Activated naive CD8-positive, alpha-beta T cell treated with anti-CD3 and anti-CD28 coated beads, Interleukin-2, amount 50 U/mL, for 16 hours (primary cell): ENCODE measurements around the gene CACNA2D1.
"Not testable (repeated sequence)": the region's sequence is repeated elsewhere in the genome, so short reads cannot be mapped to it uniquely, and the experiment has no call there.

Experiments
- DNase-seq: peaks from one replicate; pipeline ENCODE4 v3.0.0-alpha.2; 2020; ENCODE audit warnings: low read depth, low spot score

The CACNA2D1 gene

DNA sequence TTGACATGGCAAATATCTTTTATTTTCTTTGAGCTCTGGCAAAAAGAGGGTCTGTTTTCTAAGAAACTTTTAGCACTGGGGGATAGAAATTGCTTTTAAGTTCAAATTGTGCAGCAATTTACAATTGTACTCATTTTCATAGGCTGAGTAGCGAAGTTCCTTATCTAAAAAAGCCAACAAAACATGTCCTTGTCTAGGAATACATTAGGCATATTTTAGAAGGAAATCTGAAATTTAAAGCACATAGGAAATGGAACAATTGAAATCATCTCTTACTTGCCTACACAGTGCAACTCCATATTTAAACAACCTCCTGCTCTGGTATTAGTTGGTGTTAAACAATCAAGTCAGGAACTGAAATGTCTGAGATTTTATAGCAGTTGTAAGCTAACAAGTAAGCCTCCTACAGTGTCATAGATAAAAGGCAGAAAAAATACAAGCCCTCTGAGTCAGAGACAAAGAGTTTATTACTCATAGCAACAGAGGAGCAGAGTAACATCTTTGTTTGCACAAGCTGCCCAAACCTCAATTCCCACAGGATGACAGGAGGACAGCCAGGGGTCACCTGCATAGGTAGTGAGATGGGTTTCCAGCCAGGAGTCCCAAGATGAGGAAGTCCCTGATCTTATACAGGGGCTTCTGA lies 393.6 kb downstream of the CACNA2D1 start:
- no peak for DNase-seq

DNA sequence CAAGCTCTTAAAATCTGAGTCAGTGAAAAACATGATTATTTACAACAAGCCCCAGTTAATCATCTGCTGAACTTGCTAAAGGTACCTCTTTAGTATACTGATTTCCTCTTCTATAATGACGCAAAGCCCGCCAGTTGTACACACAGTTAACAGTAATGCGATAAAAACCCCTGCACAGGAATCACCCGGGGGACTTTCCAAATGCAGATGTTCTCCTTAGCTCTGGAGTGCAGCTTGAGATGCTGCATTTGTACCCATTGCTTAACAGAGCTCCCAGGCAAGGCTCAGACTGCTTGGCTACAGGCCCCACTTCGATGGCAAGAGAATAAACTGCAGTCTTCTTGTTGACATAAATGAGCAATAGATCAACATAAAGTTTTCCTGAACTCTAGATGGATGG lies 394.1 kb downstream of the CACNA2D1 start:
- DNase-seq = no peak

DNA sequence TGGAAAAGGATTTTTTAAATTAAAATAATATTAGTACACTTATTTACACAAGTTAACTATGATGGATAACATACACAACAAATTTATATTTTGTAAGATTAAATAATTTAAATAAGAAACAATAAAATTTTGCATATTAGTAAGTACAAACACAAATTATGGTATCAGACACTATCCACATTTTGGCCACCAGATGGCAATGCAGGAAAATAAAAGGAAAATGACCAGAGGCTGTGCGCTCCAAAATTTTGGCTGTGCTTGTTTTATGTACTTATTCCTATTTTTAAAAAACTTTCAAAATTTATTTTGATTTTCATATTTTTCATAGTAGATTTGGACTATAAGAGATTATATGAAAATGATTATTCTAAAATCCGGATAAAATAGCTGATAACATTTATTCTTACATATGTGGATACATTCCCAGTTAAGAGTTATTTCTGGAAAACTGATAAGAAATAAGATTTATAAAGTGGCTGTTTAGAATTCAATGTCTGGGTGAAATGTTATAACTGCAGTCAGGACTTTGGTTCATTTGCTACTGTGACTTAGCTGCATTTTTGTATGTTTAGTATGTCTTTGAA lies 399.0 kb downstream of the CACNA2D1 start:
- no peak for DNase-seq

DNA sequence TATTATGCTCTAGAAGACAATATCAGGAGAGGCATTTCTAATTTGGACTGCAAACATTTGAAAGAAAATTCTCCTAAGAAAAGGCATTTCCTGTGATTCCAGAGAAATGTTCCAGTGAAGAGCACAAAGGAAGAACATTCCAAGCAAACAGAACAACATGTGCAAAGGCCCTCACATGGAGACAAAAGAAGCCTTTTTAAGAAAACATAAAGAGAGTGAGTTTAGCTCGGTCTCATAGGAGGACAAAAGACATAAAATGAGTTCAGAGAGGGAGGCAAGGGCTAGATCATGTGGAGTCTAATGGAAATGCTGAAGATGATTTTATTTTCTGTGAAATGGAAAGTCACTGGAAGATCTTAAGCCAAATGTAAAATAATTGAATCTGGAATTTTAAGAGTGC lies 404.0 kb downstream of the CACNA2D1 start:
- DNase-seq = no peak

DNA sequence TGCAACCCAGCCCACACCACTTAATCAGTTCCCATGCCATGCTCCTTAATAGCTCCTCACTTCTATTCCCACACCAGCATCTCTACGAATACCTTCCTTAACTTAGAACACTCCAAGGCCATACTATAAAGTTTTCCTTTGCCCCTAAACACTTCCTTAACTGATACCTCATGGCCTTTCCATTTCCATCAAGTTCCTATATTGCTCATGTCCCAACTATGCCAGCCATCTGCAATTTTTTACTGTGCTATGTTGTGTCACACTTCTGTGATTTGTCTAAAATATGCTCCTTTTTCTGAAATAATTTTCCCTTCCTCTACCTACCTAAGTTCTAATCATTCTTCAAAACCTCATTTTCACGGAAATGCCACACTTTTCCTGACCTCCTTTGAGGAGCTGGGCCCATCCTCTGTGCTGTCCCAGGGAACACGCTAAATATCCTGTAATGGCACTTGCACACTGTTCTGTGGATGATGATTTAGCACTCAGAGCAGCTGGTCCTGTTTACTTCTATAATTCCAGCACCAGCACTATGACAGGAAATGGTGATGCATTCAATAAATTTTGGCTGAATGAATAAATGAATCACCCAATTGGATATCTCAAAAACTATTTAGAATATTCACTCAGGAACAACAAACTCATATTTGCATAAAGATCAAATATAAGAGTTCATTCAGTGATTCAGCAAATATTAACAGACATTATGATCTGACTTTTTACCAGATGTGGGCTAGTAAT lies 407.3 kb downstream of the CACNA2D1 start:
- DNase-seq = no peak

DNA sequence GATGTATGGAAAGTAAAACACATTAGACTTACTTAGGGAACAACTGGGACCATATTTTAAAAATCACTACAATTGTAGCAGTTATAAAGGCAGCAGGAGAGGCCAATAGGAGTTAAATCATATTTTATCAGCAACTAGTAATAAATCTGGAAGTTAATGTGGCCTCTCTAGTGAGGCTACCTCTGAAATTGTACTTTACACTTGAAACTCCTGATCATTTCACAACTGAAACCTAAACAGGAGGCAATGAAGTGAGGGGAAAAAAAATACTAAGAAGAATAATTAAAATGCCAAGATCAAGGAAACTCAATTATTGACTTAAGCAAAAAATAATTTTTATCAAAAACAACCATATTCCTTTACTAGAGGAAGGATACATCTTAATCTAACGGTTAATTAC lies 408.1 kb downstream of the CACNA2D1 start:
- no peak for DNase-seq

DNA sequence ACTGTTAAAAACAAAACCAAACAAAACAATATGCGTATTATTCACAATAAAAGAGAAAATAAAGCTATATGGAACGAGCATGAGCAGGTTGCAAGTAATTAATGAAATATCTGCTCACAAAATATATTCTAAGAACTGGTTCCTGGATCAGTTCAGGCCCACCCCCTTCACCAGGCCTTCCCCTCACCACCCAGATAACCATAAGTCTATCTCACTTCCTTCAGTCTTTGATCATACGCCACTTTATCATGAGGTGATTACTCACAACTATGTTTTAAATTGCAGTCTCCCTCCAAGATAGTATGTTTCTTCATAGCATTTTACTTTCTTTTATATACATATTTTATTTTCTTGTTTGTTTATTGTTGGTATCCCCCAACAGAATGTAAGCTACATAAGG lies 410.7 kb downstream of the CACNA2D1 start:
- no peak for DNase-seq

DNA sequence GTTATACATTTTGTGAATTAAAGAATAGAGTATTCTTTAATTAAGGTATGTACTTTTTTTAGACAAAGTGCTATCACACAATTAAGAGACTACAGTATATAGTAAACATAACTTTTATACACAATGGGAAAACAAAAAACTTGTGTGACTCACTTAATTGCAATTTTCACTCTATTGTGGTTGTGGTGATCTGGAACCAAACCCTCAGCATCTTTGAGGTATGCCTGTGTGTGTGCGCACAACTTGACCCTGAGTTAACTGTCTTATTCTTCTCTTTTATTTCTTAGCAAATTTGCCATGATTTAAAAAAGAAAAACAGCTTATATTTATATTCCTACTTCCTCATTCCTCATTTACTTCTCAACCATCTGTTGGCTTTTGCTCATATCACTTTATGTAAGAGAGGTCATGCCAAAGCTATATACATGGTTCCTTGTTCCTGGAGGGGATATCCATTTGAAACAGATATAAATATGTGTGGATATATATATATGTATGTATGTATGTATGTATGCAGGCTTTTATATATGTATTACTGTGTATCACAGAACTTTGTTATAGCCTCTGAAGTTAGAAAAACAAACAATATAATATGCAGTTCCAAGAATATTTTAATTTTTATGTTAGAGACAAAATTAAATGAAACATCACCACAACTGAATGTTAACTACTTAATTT lies 414.2 kb downstream of the CACNA2D1 start:
- no peak for DNase-seq

DNA sequence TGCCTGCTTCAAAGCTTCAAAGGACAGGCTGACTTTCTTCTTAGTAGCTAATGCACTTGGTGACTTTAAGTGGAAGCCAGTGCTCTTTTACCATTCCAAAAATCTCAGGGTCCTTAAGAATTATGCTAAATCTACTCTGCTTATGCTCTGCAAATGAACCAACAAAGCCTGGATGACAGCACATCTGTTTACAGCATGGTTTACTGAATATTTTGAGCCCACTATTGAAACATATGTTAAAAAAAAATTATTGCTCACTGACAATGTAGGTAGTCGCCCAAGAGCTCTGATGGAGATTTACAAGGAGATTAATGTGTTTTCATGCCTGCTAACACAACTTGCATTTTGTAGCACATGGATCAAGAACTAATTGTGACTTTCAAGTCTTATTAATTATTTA lies 415.5 kb downstream of the CACNA2D1 start:
- no peak for DNase-seq

DNA sequence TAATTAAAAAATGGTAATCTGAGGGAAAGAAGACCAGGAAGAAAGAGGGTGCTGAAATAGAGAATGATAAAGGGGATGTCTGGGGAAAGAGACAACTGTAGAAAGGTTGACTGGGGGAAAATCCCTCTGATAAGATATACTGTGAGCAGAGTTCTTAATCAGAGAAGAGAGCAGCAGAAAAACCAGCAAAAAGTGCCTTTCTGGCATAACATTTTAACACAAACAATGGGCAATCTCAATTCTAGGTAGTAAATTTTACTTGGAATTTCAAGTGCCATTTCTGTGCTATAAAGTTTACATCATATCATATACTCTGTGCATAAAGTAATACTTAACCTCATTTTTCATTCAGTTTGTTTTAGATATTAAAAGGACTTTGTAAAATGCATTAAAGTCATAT lies 421.9 kb downstream of the CACNA2D1 start:
- no peak for DNase-seq

DNA sequence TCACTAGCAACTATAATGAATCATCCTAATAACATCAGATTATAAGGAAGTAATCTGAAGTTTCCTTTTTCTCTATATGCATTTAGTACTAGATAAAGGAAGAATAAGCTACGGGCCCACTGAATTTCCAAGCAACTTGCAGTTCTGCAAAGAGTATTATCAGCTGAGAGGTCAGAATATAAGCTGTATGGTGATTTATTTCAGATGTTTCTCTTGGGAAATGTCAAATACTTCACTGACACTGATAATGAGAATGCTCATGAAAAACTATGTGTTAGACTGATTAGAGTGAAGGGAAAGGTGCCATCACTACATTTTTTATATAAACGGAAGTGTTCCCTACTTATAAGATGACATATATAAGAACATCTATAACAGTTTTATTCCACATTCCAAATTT lies 422.5 kb downstream of the CACNA2D1 start:
- DNase-seq = no peak

DNA sequence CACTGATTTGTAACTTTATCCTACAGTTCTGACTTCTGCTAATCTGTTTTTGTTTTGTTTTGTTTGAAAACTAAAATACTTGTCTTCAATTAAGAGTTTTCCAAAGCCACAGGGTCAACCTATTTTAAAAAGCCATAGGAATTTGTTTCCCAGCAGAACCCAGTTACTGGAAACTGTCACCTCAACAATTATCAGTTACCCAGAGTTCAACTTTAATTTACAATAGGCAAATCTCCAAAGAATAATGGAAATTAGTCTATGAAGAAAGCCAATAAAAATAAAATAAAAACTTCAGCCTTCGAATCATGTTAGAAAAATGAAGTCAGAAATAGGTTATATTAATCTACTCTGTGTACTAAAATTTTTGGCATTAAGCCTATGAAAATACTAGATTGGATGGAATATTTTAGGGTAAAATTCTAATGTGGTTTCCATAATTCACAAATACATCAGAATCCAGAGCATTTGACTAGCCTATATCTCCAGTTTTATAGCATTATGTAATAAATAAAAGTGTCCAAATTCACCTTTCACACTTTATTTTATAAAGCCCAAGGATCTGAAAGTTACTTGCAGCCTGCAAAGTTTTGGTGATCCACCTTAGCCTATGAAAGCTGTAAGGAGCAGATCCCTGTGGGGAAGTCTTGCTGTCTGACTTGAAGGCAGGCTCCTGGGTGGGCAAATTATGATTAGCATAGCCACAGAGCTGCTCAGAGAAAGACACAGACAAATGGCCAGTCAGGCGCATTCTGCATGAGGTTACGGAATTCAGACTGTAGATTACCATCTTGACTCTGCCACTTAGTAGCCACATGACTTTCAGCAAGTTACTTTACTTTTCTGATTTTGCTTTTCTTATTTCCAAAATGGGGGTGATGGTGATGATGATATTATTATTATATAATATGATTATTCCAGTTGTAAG lies 423.8 kb downstream of the CACNA2D1 start:
- no peak for DNase-seq

DNA sequence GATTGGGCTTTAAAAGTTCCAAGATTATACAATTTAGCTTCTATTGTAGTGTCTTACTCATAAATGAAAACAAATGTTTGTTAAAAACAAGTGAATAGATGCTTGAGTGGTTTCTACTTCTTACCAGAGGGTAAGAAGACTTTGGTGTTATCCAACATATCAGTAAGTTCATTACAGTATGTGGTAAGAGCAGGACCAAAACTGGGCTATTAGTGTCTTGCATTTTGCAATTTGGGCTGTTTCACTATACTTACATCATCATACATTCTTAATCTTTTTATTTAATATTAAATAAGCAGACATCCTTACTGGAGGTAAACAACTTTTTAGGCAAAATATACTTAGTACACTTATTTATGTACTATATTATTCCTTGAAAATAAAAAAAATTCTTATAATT lies 425.4 kb downstream of the CACNA2D1 start:
- DNase-seq = no peak

DNA sequence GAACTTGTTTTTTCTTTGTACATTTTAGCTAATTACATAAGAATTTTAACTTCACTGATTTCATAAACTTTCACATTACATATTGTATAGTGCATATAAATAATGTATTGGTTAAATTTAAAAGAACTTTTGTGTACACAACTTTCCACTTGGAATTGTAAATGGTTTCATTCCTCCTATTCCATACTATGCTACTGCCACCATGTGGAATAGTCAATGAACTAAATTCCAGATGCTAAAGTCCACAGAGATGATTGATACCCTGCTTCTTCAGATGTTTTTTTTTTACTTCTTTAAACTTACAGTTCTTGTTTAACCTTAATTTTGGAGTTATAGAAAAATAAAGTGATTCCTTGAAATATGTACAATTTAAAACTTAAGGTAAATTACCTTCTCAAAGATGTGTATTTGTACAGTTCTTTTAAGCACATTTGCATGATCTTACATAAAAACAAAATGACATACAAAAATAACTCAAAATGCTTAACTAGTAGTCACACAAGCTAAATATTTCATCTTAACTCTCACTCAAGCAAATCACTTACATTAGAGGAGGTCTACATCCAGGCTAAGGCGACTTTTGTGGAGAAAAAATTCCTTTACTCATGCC lies 426.1 kb downstream of the CACNA2D1 start:
- DNase-seq = no peak

DNA sequence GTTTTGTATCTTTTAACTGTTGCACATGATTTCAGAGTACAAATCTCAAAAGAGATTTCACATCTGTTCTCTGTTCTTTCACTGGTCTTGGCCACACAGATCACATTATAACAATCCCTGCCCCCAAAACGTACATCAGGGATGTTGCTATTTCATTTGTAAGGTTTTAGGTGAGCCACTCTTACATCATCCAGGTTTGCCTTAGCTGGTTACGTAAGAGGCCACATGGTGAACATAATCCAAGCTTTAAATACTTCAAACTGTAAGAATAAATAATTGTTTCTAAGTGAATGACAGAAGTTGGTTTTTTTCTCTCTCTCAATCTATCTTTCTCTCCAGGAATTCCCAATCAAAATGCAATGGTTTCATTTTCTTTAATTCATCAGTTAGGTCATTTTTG lies 427.8 kb downstream of the CACNA2D1 start:
- no peak for DNase-seq

DNA sequence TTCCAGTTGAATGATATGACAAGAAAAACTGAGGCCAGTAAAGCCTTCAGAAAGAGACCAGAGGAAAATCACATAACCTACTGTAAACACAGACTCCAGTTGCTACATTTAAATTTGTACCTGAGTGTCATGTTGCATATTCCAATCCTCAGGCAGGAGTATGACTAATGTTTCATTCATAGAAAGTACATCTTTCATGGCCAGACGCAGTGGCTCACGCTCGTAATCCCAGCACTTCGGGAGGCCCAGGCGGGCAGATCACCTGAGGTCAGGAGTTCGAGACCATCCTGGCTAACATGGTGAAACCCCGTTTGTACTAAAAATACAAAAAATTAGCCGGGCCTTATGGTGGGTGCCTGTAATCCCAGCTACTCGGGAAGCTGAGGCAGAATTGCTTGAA lies 429.0 kb downstream of the CACNA2D1 start:
- not testable (repeated sequence) for DNase-seq

DNA sequence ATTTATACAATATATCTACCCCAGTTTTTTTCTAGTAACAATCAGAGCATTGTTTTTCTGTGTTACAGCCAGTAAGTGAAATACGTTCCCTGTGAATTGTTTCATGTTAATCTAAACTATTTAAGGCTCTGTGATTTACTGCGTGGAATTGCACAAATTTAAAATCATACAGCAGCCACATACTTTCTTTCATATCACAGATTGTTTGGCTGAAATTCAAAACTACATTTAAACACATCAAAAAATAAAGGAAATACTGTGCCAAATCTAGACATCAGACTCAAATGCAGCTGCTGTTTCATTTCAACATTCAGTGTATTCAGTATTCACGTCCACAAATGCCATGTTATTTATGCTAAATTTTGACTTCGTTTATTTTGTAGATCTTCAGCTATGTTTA lies 431.1 kb downstream of the CACNA2D1 start:
- DNase-seq = no peak

DNA sequence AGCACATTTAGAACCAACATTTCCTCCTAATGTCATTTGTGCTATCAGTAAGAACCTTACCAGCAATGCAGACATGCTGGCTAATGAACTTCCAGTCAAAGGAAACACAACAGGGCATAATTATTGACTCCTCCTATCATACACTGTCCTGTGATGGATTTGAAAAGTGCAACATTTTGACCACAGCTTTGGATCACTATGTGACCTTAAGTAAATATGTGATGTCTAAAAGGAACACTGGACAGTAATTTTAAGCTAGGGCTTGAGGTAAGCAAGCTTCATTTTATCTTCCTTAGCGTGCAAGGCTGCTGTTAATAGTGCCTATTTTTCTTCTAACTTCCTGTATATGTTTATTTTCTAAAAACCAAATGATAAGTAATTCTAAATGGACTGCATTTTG lies 433.2 kb downstream of the CACNA2D1 start:
- DNase-seq = no peak

DNA sequence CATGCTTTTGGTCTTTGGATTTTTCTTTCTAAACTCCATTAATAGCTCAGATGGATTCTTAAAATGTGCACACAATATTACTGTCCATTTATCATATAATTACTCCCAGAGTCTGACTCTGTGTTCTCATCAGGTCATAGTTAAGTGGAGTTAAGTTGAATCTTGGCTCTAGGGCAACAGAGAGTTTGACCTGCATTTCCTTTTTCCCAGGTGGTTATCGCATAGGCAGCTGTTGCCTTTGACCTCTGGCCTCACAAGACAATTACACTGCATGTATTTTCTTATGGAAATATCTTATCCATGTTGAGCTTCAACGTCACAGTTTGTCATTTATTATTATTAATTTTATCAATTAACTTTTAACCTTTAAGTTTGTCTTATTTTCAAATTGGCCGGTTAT lies 436.3 kb downstream of the CACNA2D1 start:
- no peak for DNase-seq

DNA sequence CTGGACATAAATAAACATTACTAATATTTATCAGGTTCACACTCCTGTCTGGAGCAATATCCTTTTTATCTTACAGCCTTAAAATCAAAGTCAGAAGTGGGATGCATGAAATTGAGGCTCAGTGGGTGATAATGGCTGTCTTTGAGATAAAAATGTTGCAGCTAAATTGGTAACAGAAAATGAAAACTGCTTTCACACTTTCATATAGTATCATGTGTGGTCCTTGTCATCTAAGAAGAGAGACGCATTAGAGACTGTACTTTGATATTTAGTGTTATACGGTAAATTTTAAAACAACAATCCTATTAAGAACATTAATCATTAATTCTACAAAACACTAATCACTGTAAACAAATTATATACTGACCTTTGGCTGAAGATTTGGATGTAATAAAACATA lies 438.5 kb downstream of the CACNA2D1 start:
- DNase-seq = no peak

DNA sequence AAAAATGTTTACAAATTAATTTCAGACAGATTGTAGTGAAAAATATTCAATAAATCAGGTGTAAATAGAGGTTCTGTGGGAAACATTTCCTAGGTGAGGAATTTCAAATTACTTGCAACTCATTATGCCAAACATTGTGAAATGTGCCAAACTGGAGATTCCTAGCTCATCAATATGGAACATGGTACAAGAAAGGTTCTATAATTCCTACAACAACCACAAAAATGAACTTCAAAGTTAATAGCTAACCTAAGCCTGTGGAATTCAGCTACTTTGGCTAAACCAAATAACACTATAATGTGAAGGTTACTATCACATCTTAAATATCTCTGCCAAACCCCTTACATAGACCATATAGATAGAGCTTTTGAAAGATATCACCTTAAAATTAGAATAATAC lies 450.4 kb downstream of the CACNA2D1 start:
- no peak for DNase-seq
